Measurements from ENCODE around the gene RAB24.
"Not testable (repeated sequence)": the region's sequence is repeated elsewhere in the genome, so short reads cannot be mapped to it uniquely, and the experiment has no call there.

RAB24 gene

DNA sequence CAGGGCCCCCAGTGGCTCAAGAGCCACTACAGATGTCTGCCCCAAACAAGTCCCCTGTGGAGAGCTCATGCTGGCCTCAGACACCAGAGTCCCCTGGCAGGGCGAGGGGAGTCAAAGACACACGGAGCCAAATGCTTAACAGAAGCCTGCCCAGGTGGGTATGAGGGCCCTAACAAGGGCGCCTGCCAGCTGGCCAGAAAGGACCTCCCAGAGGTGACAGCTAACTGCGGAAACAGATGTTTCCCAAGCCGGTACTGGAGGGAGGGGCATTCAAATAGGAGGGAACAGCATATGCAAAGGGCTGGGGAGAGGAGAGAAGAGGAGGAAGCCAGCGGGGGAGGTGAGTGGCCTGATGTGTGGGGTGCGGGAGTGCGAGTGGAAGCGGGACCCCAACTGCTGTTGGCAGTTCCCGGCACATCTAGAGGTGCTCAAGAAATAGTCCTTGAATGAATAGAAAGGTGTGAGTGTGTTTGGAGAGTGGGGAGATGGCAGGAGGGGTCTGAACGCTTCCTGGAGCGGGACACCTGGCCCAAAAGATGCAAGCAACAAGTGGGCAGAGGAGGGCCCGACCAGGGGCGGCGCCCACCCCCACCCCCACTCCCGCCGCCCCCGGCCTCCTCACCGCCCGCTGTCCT is 7.4 kb upstream of the RAB24 start:
- DNase-seq (ENCODE audit: low read depth) = no peak

DNA sequence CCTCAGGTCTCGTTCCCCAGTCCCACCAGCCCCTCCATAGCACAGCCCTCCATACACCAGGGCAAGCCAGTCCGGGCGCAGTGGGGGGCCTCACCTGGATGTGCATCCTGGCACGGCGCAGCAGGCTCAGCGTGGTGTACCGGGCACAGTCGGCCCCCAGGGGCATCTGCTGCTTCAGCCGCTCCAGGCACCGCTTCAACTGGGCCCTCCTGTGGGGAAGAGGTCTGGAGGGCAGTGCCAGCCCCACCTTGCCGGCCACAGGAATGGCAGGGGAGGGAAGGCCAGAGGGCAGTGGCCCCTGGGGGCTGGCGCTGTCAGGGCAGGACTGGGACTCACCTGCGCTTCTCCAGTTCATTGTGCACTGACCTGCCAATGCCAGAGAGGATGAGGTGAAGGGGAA is 6.8 kb upstream of the RAB24 start:
- DNase-seq (ENCODE audit: low read depth) = no peak

- DNase-seq (ENCODE audit: low read depth) = peak; percentile 70
These were observed 6.1 kb upstream of the RAB24 start for GRCh38 chr5:177309351-177310191.

DNA sequence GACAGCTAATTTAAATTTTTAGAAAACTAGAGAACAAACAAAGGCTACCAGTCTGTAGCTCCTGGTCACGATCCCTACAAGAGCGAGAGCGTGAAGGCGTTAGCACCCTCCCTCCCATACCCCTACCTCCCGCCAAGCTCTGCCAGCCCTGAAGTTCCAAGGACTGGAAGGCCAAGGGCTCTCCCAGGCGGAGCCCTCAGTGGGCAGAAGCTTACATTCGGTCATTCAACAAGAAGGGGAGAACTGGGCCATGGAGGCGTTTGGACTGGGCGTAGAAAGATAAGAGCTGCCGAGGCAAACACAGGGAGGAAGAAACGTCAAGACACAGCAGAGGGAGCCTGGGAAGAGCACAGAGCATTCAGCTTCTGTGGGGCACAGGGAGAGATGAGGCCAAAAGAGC is 5.2 kb upstream of the RAB24 start:
- DNase-seq (ENCODE audit: low read depth) = no peak

GRCh38 chr5:177307544-177308363 is 4.2 kb upstream of the RAB24 start:
- no peak for DNase-seq (ENCODE audit: low read depth)

DNA sequence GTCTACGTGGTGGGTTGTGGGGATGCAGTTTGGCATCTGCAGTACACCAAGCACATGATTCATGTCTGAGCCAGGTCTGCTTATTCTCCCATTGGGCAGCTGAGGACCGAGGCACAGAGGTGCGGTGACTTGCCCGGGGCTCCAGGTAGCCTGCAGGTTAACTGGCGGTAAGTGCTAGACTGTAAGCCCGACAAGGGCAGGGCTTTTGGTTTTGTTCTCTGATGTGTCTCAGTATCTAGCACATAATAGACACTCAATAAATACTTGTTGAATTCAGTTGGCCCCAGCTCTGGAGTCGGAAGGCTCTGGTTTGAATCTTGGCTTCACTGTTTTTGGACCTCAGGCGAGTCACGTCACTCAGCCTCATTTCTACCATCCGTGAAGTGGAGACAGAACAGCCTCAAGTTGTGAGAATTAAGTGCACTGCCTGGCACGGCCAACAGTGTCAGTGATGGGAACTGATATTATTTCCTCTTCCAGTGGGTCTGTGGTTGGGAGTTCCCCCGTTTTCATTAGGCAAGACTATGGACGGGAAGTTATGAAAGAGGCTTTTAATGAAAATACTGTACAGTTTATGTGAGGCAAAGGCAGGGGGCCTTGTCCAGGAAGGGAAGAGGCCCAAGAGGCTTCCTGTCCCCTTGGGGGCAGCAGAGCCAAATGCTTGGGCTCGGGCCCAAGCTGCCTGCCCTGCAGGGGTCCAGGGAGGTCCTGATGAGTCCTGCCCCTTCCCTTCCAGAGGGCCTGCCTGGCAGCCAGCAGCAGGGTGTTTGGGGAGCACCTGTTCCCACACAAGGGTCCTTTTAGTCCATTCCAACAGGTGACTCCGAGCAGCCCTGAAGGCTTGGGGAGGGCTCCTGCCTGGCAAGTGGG is 3.4 kb upstream of the RAB24 start:
- peak; percentile 90 for DNase-seq (ENCODE audit: low read depth)

DNA sequence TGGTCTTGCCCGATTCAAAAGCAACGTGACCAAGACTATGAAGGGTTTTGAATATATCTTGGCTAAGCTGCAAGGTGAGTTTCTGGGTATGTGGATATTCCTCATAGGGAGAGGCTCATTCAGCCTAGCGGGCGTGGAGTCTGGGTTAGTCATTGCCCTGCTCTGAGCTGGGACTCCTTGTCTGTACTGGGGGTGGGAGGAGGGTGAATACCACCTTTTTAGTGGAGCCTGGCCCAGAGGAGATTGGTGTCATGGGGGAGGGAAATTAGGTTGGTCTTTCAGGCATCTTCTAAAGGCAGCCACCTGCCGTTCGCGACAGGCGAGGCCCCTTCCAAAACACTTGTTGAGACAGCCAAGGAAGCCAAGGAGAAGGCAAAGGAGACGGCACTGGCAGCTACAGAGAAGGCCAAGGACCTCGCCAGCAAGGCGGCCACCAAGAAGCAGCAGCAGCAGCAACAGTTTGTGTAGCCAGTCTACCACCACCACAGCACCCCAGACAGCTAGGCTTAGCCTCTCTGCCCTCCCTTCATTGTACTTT is 2.7 kb upstream of the RAB24 start:
- not testable (repeated sequence) for DNase-seq (ENCODE audit: low read depth)

GRCh38 chr5:177304392-177305119 is 1.0 kb upstream of the RAB24 start:
- DNase-seq (ENCODE audit: low read depth) = no peak

DNA sequence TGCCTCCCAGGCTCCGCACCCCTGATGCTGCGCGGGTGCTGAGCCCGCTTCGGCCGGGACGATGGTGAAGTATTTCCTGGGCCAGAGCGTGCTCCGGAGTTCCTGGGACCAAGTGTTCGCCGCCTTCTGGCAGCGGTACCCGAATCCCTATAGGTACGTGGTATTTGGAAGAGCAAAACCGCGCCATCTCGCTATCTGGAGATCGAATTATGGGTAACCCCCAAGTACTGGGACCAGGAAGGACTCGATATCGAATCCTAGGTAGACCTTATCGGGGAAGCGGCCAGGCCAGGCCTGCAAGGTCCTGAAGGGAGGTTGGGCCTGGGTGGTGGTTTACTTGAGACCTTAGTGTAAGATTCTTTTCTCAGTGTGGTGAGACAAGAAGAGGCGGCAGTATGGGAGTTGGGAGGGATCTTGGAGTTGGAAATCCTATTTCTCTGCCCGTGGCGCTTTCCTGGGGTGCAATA is 439 bp upstream of the RAB24 start:
- no peak for DNase-seq (ENCODE audit: low read depth)

DNA sequence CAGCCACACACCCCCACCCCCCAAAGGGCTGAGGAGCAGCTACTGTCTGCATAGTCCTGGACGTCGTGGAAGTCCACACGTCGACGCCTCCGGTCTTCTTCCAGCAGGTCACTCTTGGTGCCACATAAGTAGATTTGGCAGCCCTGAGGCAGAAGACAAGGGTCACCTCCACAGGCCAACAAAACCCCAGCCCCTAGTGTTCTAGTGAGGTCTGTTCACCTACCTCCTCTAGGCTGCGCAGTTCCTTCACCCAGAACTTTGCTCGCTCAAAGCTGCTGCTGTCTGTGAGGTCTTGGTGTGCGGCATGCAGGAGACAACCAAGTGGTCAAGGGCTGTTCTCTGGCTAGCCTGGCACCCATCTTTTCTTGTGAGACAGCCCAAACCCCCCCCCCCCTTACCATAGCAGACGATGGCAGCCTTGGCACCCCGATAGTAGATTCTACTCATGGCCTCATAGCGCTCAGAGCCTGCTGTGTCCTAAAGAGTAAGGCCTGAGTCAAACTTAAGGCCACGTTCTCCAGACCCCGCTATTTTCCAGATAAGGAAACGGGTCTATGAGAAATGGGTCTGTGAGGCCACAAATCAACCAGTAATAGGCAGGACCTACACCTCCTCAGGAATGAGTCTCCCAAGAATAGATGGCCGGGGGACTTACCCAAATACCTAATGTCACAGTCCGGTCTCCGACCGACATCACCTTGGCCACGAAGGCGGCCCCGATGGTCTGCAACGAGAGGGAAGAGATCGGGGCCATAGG is 987 bp downstream of the RAB24 start:
- DNase-seq (ENCODE audit: low read depth) = no peak

DNA sequence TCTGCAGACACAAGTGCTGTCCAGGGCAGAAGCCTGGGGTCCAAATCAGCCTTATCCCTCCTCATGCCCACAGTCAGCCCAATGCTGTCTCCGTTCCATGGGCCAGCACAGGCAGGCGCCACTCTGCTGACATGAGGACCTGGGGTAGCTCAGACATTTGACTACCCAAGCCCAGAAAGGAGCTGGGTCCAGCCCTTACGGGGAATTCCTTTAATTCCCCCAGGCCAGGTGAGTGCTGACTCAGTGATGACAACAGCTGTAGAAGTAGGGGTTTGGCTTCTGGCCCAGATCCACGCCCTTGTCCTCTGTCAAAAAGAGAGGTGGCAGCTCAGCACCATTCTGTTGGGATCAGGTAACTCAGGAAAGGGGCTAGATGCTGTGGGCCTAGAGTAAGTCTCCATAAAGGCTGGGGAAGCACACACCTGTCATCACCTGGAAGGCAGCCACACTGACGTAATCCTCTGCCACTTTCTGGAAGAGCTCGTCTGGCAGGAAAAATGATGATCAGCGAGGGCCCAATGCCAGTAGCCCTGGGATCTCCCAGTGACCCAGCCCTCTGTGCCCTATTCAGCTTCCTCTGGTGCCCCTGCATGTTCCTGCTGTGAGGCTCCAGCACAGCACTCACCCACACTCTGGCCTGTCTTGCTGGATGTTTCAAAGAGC is 1.9 kb downstream of the RAB24 start:
- DNase-seq (ENCODE audit: low read depth) = no peak

DNA sequence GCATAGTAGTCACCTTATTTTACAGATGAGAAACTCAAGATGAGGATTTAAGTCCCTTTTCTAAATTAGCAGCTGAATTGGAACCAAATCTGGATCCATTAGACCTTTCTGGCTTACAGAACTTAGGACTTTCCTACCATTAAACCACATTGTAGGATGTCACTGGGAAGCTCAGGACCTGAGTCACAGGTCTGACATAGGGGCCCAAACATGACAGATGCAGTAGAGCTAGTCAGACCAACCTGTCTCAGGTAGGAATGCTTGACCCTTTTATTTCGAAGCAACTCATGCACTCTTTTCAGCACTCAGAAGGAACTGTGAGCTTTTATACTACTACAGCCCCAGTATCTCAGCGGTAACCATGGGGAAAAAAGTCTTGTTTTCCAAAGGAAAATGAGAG is 2.6 kb downstream of the RAB24 start:
- no peak for DNase-seq (ENCODE audit: low read depth)

DNA sequence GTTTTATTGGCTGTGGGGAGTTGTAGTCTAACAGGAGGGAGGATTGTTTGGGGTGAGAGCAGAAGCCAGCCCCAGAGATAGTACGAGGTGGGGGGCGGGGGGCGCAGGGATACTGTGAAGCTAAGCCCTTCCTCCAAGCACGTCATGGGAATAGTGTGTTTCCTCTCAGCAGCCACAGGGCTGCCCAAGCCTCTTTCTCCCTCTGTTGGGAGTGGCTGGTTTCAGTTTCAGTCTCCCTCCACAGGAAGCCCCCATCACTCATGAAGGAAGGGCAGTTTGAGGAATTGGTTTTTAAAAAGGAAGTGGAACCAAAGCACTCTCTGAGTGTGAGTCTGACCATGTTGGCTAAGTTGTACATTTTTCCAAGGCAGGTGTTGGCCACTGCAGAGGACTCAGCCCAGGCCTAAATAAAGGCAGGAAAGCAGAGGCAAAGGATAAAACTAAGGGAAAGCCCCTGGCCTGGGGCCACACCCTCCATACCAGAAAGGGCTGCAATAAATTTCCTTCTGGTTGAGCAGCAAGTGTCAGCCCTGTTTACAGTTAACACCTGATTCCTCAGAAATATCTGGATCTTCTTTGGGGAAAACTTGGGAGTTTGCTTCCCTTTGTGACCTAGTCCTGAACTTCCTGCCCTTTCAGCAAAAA is 3.2 kb downstream of the RAB24 start:
- DNase-seq (ENCODE audit: low read depth) = peak; percentile 88

DNA sequence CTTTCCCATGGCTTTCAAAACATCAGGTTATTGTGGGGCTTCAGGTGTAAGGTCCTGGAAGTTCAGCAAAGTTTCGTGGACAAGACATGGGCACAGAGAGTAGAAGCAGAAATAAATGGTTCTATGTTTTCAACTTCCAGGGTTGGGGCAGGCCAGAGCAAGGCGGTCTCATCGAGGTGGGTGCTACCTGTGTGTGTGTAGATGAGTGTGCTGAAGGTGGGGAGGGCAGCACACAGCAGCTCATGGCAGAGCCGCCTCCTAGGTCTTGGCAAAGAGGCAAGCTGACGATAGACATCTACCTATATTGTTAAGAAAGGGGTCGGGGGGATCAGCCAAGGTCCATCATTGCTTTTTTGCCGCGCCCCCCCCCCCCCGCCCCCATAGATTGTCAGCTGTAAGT is 3.8 kb downstream of the RAB24 start:
- DNase-seq (ENCODE audit: low read depth) = no peak

- no peak for DNase-seq (ENCODE audit: low read depth)
These were observed 5.6 kb downstream of the RAB24 start for GRCh38 chr5:177297922-177298321.

GRCh38 chr5:177296581-177296980 is 6.9 kb downstream of the RAB24 start:
- no peak for DNase-seq (ENCODE audit: low read depth)

DNA sequence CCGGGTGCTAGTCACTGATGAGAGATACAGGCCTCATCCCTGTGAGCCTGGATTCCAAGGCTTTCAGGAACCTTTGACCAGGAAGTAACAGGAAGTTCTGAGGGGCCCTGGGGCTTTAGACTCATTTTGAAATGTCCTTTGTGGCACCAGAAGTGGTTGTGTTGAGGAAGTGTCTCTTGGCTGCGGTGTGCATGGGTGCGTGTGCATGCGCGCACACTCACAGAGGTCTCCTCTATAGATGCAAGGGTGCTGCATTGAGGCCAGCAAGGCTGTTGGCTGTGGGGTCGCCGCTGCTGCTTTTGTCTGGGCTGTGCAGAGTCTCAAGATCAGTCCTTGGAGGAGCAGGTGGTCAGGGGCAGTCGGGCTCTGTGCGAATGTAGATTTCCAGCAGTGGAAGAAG is 7.6 kb downstream of the RAB24 start:
- DNase-seq (ENCODE audit: low read depth) = no peak

DNA sequence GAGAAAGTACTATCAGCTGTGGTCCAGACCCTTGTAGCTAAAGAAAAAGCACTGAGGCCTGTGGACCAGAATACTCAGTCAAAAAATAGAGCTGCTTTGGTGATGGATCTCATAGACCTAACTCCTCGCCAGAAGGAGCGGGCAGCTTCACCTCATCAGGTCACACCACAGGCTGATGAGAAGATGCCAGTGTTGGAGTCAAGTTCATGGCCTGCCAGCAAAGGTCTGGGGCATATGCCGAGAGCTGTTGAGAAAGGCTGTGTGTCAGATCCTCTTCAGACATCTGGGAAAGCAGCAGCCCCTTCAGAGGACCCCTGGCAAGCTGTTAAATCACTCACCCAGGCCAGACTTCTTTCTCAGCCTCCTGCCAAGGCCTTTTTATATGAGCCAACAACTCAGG is 8.9 kb downstream of the RAB24 start:
- no peak for DNase-seq (ENCODE audit: low read depth)

Data from iris pigment epithelial cell (primary cell).